Measurements from ENCODE around the gene ALPG. TPM values are rescaled to one million over a fixed set of nuclear protein-coding genes. Genes with fewer than 3 reads are reported as not detected.

ALPG gene
- total and polyA plus RNA-seq, 2 donors (not counting 1 experiment from before 2014, with no cell fraction given), result not detected

GRCh38 chr2:232418056-232418455 is 11.4 kb downstream of the ALPG start:
- H2AFZ ChIP-seq (ENCODE audit: insufficient read depth, low read depth, low read length, poor library complexity, severe bottlenecking), result no peak overlapping the region
- peaks cover 0 to 46% (median 13%) of the 10 kb centered on the region in 4 experiments for H3K27me3 ChIP-seq (replicated peaks in 1 of 4; ENCODE audit: control extremely low read depth in 1 of 4, control insufficient read depth in 3 of 4, insufficient read depth in 4 of 4, low read length in 3 of 4)
- peaks cover 17 to 19% of the 10 kb centered on the region in 2 donors for H3K4me1 ChIP-seq (ENCODE audit: control insufficient read depth in 2 of 2, insufficient read depth in 2 of 2, low read length in 2 of 2)
- Mint-ChIP-seq H3K4me3 (peak overlapping the region; percentile 61), H3K27me3 (peaks cover 45% of the 10 kb centered on the region), H3K9me3 (ENCODE audit: insufficient read depth) (no peaks in the 10 kb centered on the region), H3K4me1 (peaks cover 18% of the 10 kb centered on the region), H3K27ac (no peak overlapping the region)
- 89% methylated on average over 6 of the region's 6 CpGs for WGBS (ENCODE audit: insufficient coverage)
- H4K20me1 ChIP-seq (ENCODE audit: control insufficient read depth, insufficient read depth, low read length, poor library complexity, severe bottlenecking), result no peaks in the 10 kb centered on the region
- no peak overlapping the region for H3K9ac ChIP-seq (ENCODE audit: low read length)
- no peak overlapping the region for H3K4me2 ChIP-seq (replicated peaks; ENCODE audit: low read depth, low read length, poor library complexity, severe bottlenecking)
- no peaks in the 10 kb centered on the region for H3K79me2 ChIP-seq (ENCODE audit: control insufficient read depth, insufficient read depth, low read length)
- ChIA-PET POLR2A (no interaction called here), CTCF (no interaction called here)
- intact Hi-C loops (cut with micrococcal nuclease), result no loop called here
- H3K36me3 ChIP-seq (replicated peaks in 1 of 2; ENCODE audit: control extremely low read depth in 1 of 2, control insufficient read depth in 1 of 2, extremely low read depth in 1 of 2, insufficient read depth in 2 of 2, low read length in 1 of 2), result no peaks in the 10 kb centered on the region
- TF ChIP-seq CTCF (IDR thresholded peaks at IDR 0.05) (no peak), EZH2 (IDR thresholded peaks at IDR 0.05; ENCODE audit: borderline replicate concordance, insufficient read depth, low read depth, low read length, poor library complexity, severe bottlenecking) (no peak)
- peaks cover 0 to 19% (median 9%) of the 10 kb centered on the region in 3 donors for H3K9me3 ChIP-seq (ENCODE audit: control extremely low read depth in 1 of 3, control insufficient read depth in 2 of 3, insufficient read depth in 1 of 3, low read length in 2 of 3)
- H3K4me3 ChIP-seq (ENCODE audit: control extremely low read depth in 1 of 5, extremely low read depth in 1 of 5, insufficient read depth in 1 of 5, low read depth in 2 of 5, low read length in 4 of 5), result no peak overlapping the region
- H3K27ac ChIP-seq (ENCODE audit: low read length in 2 of 2), result no peak overlapping the region
- no peak for ATAC-seq (ENCODE audit: low read depth)
- DNase-seq, result no peak

DNA sequence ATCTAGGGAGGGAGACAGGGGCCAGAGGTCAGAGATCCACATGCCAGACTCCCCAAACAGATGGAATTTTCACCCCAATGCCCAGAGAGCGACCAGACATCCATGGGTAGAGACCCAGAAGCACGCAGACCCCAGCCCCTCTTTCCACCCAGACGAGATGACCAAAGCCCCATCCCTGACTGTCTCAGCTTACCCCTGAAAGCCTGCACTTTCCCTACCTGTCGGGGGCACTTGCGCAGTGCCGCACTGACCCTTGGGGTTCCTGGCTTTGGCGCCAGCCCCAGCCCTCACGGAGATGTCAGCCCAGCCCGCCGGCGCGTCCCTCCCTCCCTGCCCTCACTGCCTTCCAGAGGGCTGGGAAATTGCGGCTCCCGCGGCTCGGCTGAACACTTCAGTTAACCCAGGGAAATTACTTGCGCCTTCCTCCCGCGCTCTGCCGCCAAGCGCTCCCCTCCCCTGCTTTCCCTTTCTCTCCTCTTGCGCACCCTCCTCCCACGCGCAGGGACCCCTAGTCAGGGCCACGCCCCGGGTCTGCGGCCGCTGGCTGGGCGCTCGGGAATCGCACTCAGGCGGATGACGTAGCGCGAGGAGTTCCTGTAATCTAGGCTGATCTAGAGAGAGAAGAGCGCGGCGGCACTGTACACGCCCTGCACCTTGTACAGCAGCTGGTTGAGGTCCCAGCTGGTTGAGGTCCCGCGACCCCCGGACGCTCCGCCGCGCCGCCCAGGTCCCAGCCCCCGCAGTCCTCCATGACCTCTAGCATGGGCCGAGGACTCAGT is 12.0 kb downstream of the ALPG start:
- peak overlapping the region; percentile 28 for H2AFZ ChIP-seq (ENCODE audit: insufficient read depth, low read depth, low read length, poor library complexity, severe bottlenecking)
- H3K4me1 Mint-ChIP-seq, result peaks cover 12% of the 10 kb centered on the region
- TF ChIP-seq CTCF (IDR thresholded peaks at IDR 0.05), result no peak
- TF ChIP-seq EZH2 (IDR thresholded peaks at IDR 0.05; ENCODE audit: borderline replicate concordance, insufficient read depth, low read depth, low read length, poor library complexity, severe bottlenecking), result no peak

More for the DNA sequence above, 12.0 kb downstream of the ALPG start:
- ChIA-PET POLR2A (no interaction called here), CTCF (no interaction called here)
- H3K27me3 Mint-ChIP-seq, result peaks cover 45% of the 10 kb centered on the region
- 6% methylated on average over 49 of the region's 49 CpGs for WGBS (ENCODE audit: insufficient coverage)
- no peak overlapping the region for H3K4me3 ChIP-seq (ENCODE audit: control extremely low read depth in 1 of 5, extremely low read depth in 1 of 5, insufficient read depth in 1 of 5, low read depth in 2 of 5, low read length in 4 of 5)
- DNase-seq, result no peak
- peaks cover 0 to 46% (median 13%) of the 10 kb centered on the region in 4 experiments for H3K27me3 ChIP-seq (replicated peaks in 1 of 4; ENCODE audit: control extremely low read depth in 1 of 4, control insufficient read depth in 3 of 4, insufficient read depth in 4 of 4, low read length in 3 of 4)
- peak overlapping the region; percentile 61 for H3K4me3 Mint-ChIP-seq
- peak overlapping the region; percentile 56 for H3K4me2 ChIP-seq (replicated peaks; ENCODE audit: low read depth, low read length, poor library complexity, severe bottlenecking)
- no peak overlapping the region for H3K27ac Mint-ChIP-seq
- ATAC-seq (ENCODE audit: low read depth), result no peak
- H3K9me3 ChIP-seq (ENCODE audit: control extremely low read depth in 1 of 3, control insufficient read depth in 2 of 3, insufficient read depth in 1 of 3, low read length in 2 of 3), result peaks cover 0 to 19% (median 9%) of the 10 kb centered on the region in 3 donors
- H3K9ac ChIP-seq (ENCODE audit: low read length), result peak overlapping the region; percentile 15
- intact Hi-C loops (cut with micrococcal nuclease), result no loop called here
- H4K20me1 ChIP-seq (ENCODE audit: control insufficient read depth, insufficient read depth, low read length, poor library complexity, severe bottlenecking), result no peaks in the 10 kb centered on the region
- H3K4me1 ChIP-seq (ENCODE audit: control insufficient read depth in 2 of 2, insufficient read depth in 2 of 2, low read length in 2 of 2), result peaks cover 17 to 19% of the 10 kb centered on the region in 2 donors
- H3K27ac ChIP-seq (ENCODE audit: low read length in 2 of 2), result no peak overlapping the region
- no peaks in the 10 kb centered on the region for H3K36me3 ChIP-seq (replicated peaks in 1 of 2; ENCODE audit: control extremely low read depth in 1 of 2, control insufficient read depth in 1 of 2, extremely low read depth in 1 of 2, insufficient read depth in 2 of 2, low read length in 1 of 2)
- no peaks in the 10 kb centered on the region for H3K79me2 ChIP-seq (ENCODE audit: control insufficient read depth, insufficient read depth, low read length)
- no peaks in the 10 kb centered on the region for H3K9me3 Mint-ChIP-seq (ENCODE audit: insufficient read depth)
